ENCODE data around the gene PLEKHG4B. TPM values are rescaled to one million over a fixed set of nuclear protein-coding genes. Genes with fewer than 3 reads are reported as not detected.

Gene PLEKHG4B
- polyA plus RNA-seq, 1 of the 3 experiments (the other 2 are of a cell fraction): 0.18 TPM

DNA sequence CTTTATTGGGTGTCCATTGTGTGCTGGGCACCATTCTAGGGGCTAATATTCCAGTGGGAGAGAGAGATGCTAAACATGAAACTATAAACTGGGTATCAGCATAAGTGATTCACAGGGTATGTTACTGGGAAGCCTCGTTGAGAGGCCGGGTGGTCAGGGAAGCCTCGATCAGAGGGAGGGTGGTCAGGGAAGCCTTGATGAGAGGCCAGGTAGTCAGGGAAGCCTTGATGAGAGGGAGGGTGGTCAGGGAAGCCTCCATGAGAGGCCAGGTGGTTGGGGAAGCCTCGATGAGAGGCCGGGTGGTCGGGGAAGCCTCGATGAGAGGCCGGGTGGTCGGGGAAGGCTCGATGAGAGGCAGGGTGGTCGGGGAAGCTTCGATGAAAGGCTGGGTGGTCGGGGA, 8.9 kb upstream of the PLEKHG4B start:
- no peaks in the 10 kb centered on the region for H3K27me3 ChIP-seq (ENCODE audit: insufficient read depth)
- H4K20me1 ChIP-seq (ENCODE audit: insufficient read depth): no peaks in the 10 kb centered on the region
- H3K4me2 ChIP-seq: no peak overlapping the region
- H3K9ac ChIP-seq: no peak overlapping the region
- H3K9me3 ChIP-seq: no peaks in the 10 kb centered on the region
- ChIA-PET POLR2A (no interaction called here), CTCF (interaction anchor here (0.8 kb wide), 1 partner anchor 9 kb away, joined by 3 read pairs; the partner anchor contains the start of gene PLEKHG4B)
- WGBS (ENCODE audit: low lambda C conversion rate): 70% methylated on average over 12 of the region's 13 CpGs
- no peaks in the 10 kb centered on the region for H3K9me2 ChIP-seq
- H3F3A ChIP-seq (replicated peaks; ENCODE audit: insufficient read depth): no peaks in the 10 kb centered on the region
- no peaks in the 10 kb centered on the region for H3K36me3 ChIP-seq (replicated peaks in 1 of 2; ENCODE audit: control insufficient read depth in 1 of 2, insufficient read depth in 2 of 2, low read length in 1 of 2)
- no peaks in the 10 kb centered on the region; a peak in 1 of 4 replicates for H3K4me1 ChIP-seq (ENCODE audit: control insufficient read depth in 1 of 2, insufficient read depth in 2 of 2, low read depth in 1 of 2, low read length in 1 of 2)
- no peak overlapping the region for H3K27ac ChIP-seq (ENCODE audit: low read depth in 2 of 2, low read length in 1 of 2)
- H3K4me3 ChIP-seq (ENCODE audit: low read depth in 2 of 2, low read length in 1 of 2): no peak overlapping the region
- H3K79me2 ChIP-seq (ENCODE audit: insufficient read depth): no peaks in the 10 kb centered on the region
- TF ChIP-seq, protein P1, sequence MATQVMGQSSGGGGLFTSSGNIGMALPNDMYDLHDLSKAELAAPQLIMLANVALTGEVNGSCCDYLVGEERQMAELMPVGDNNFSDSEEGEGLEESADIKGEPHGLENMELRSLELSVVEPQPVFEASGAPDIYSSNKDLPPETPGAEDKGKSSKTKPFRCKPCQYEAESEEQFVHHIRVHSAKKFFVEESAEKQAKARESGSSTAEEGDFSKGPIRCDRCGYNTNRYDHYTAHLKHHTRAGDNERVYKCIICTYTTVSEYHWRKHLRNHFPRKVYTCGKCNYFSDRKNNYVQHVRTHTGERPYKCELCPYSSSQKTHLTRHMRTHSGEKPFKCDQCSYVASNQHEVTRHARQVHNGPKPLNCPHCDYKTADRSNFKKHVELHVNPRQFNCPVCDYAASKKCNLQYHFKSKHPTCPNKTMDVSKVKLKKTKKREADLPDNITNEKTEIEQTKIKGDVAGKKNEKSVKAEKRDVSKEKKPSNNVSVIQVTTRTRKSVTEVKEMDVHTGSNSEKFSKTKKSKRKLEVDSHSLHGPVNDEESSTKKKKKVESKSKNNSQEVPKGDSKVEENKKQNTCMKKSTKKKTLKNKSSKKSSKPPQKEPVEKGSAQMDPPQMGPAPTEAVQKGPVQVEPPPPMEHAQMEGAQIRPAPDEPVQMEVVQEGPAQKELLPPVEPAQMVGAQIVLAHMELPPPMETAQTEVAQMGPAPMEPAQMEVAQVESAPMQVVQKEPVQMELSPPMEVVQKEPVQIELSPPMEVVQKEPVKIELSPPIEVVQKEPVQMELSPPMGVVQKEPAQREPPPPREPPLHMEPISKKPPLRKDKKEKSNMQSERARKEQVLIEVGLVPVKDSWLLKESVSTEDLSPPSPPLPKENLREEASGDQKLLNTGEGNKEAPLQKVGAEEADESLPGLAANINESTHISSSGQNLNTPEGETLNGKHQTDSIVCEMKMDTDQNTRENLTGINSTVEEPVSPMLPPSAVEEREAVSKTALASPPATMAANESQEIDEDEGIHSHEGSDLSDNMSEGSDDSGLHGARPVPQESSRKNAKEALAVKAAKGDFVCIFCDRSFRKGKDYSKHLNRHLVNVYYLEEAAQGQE (IDR thresholded peaks at IDR 0.05; ENCODE audit: low read depth, low read length): no peak
- TF ChIP-seq TAF1 (IDR thresholded peaks at IDR 0.05; ENCODE audit: borderline replicate concordance, low read depth, low read length) (no peak), EP300 (IDR thresholded peaks at IDR 0.05; ENCODE audit: borderline replicate concordance in 1 of 2, low read depth in 1 of 2, low read length in 1 of 2) (no peak), NFIC (IDR thresholded peaks at IDR 0.05; ENCODE audit: borderline replicate concordance) (no peak), TEAD4 (IDR thresholded peaks at IDR 0.05; ENCODE audit: borderline replicate concordance, insufficient read depth) (no peak), FOSL2 (IDR thresholded peaks at IDR 0.05; ENCODE audit: borderline replicate concordance, low read depth) (no peak), POLR2AphosphoS5 (IDR thresholded peaks at IDR 0.05; ENCODE audit: low read depth, low read length) (no peak), MEF2A (IDR thresholded peaks at IDR 0.05; ENCODE audit: borderline replicate concordance, low read depth) (no peak), YY1 (IDR thresholded peaks at IDR 0.05; ENCODE audit: low read depth) (no peak), JUND (IDR thresholded peaks at IDR 0.05) (no peak), RXRA (IDR thresholded peaks at IDR 0.05; ENCODE audit: borderline replicate concordance, low read depth) (no peak), GABPA (IDR thresholded peaks at IDR 0.05; ENCODE audit: low read depth) (no peak), GATA2 (CRISPR knock-in tag; IDR thresholded peaks at IDR 0.05) (no peak), FOXJ3 (CRISPR knock-in tag; IDR thresholded peaks at IDR 0.05) (no peak), SIN3A (IDR thresholded peaks at IDR 0.05; ENCODE audit: borderline replicate concordance, low read depth, low read length) (no peak), MXI1 (IDR thresholded peaks at IDR 0.05; ENCODE audit: low read depth, low read length) (no peak)
- TF ChIP-seq, protein P2, sequence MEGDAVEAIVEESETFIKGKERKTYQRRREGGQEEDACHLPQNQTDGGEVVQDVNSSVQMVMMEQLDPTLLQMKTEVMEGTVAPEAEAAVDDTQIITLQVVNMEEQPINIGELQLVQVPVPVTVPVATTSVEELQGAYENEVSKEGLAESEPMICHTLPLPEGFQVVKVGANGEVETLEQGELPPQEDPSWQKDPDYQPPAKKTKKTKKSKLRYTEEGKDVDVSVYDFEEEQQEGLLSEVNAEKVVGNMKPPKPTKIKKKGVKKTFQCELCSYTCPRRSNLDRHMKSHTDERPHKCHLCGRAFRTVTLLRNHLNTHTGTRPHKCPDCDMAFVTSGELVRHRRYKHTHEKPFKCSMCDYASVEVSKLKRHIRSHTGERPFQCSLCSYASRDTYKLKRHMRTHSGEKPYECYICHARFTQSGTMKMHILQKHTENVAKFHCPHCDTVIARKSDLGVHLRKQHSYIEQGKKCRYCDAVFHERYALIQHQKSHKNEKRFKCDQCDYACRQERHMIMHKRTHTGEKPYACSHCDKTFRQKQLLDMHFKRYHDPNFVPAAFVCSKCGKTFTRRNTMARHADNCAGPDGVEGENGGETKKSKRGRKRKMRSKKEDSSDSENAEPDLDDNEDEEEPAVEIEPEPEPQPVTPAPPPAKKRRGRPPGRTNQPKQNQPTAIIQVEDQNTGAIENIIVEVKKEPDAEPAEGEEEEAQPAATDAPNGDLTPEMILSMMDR (IDR thresholded peaks at IDR 0.05): no peak
- TF ChIP-seq, protein P3, sequence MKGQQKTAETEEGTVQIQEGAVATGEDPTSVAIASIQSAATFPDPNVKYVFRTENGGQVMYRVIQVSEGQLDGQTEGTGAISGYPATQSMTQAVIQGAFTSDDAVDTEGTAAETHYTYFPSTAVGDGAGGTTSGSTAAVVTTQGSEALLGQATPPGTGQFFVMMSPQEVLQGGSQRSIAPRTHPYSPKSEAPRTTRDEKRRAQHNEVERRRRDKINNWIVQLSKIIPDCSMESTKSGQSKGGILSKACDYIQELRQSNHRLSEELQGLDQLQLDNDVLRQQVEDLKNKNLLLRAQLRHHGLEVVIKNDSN (IDR thresholded peaks at IDR 0.05; ENCODE audit: borderline replicate concordance, low read depth): no peak
- no peak overlapping the region for H2AFZ ChIP-seq (ENCODE audit: low read depth)
- DNase-seq: no peak

All from SK-N-SH (cell line).